K562 (cell line): Measurements from ENCODE around the gene PHF3. TPM values are rescaled to one million over a fixed set of nuclear protein-coding genes. Genes with fewer than 3 reads are reported as not detected.

Source experiments
- ARNT ChIP-seq, 2 experiments: fragments of 450-650 bp; IDR thresholded peaks; 2 replicates each; pipeline ENCODE4 v1.6.1; 2016; ENCODE audit warnings: mild to moderate bottlenecking in 1 of 2
- DMBX1 ChIP-seq: fragments of 250-450 bp; sonication (Bioruptor Pico); IDR thresholded peaks from 2 replicates; pipeline ENCODE4 v1.8.0; 2022; ENCODE audit warnings: inconsistent platforms, mild to moderate bottlenecking, moderate library complexity, borderline replicate concordance
- E2F1 ChIP-seq: sonication (generic); formaldehyde crosslinking; IDR thresholded peaks from 2 replicates; pipeline ENCODE4 v1.8.1; 2023; ENCODE audit warnings: mild to moderate bottlenecking, missing genetic modification reagents, moderate library complexity
- HCFC1 ChIP-seq: IDR thresholded peaks from 2 replicates; pipeline ENCODE4 v1.6.1; 2012; ENCODE audit warnings: low read depth, low read length, improper control_type of control experiment
- HDAC8 ChIP-seq: fragments of 450-650 bp; IDR thresholded peaks from 2 replicates; pipeline ENCODE4 v1.6.1; 2016; ENCODE audit warnings: mild to moderate bottlenecking, missing genetic modification characterization, moderate library complexity, missing compliant biosample characterization
- HNRNPL ChIP-seq: fragments of 200-400 bp; formaldehyde crosslinking; IDR thresholded peaks from 2 replicates; pipeline ENCODE4 v1.6.1; 2017; ENCODE audit warnings: low read depth, mild to moderate bottlenecking, low read length
- MAZ ChIP-seq, 2 experiments: fragments of 450-650 bp in 1 of 2; sonication (generic) in 1 of 2; formaldehyde crosslinking; IDR thresholded peaks in 1 of 2; conservative IDR thresholded peaks in 1 of 2; 2 replicates each; pipeline versions ENCODE4 v1.4.0 to v1.5.0; 2020; ENCODE audit warnings: mild to moderate bottlenecking in 1 of 2, missing genetic modification reagents in 1 of 2
- NCOA6 ChIP-seq: fragments of 450-650 bp; IDR thresholded peaks from 2 replicates; pipeline ENCODE4 v1.6.1; 2017; ENCODE audit warnings: mild to moderate bottlenecking
- SMARCE1 ChIP-seq: fragments of 450-650 bp; IDR thresholded peaks from 2 replicates; pipeline ENCODE4 v1.7.1; 2016; ENCODE audit warnings: mild to moderate bottlenecking
- SNRNP70 ChIP-seq: fragments of 200-400 bp; formaldehyde crosslinking; optimal IDR thresholded peaks from 2 replicates; pipeline ENCODE3; 2017; ENCODE audit warnings: low read depth, low read length
- SPI1 ChIP-seq: IDR thresholded peaks from 2 replicates; pipeline ENCODE4 v1.6.1; 2011; ENCODE audit warnings: low read depth, low read length, control low read depth, borderline replicate concordance
- WHSC1 ChIP-seq: IDR thresholded peaks from one replicate; pipeline ENCODE4 v1.6.1; 2012; ENCODE audit warnings: low read length, control low read depth, inconsistent platforms
- ZBTB33 ChIP-seq: sonication (generic); formaldehyde crosslinking; IDR thresholded peaks from 2 replicates; pipeline ENCODE4 v1.8.1; 2023; ENCODE audit warnings: mild to moderate bottlenecking, missing genetic modification reagents
- ZFP1 ChIP-seq: fragments of 450-650 bp; formaldehyde crosslinking; IDR thresholded peaks from 2 replicates; pipeline ENCODE4 v1.4.0; 2020; ENCODE audit warnings: mild to moderate bottlenecking, mixed read lengths
- ZKSCAN1 ChIP-seq: fragments of 150-350 bp; IDR thresholded peaks from 2 replicates; pipeline ENCODE4 v1.6.1; 2016; ENCODE audit warnings: low read depth, low read length
- ZNF143 ChIP-seq: sonication (generic); formaldehyde crosslinking; IDR thresholded peaks from 2 replicates; pipeline ENCODE4 v1.9.0; 2022; ENCODE audit warnings: mild to moderate bottlenecking, missing genetic modification reagents
- ZNF23 ChIP-seq: fragments of 250-450 bp; sonication (Bioruptor Pico); IDR thresholded peaks from 2 replicates; pipeline ENCODE4 v1.4.0; 2020; ENCODE audit warnings: mild to moderate bottlenecking
- ZNF511 ChIP-seq: sonication (generic); formaldehyde crosslinking; IDR thresholded peaks from 2 replicates; pipeline ENCODE4 v1.8.0; 2022; ENCODE audit warnings: mild to moderate bottlenecking, missing genetic modification reagents
- polyA plus RNA-seq, 8 experiments: library from polyadenylated mRNA; depleted of rRNA in 4 of 8; stranded (reverse) in 5 of 8; unstranded in 3 of 8; fragments of >200 nt; fragmentation: Nextera tagmentation in 2 of 8; fragmentation: Illumina TruSeq in 1 of 8; extraction: Ambion mirVana in 2 of 8; extraction: Trizol in 1 of 8; gene quantifications; 2 replicates each; pipeline versions ENCODE4 v1.2.1 to v1.2.3, GENCODE V29; 2011 to 2014; ENCODE audit warnings: inconsistent platforms in 1 of 8, missing spikeins in 1 of 8
- total RNA-seq, 7 experiments: library from RNA; depleted of rRNA in 6 of 7; stranded (reverse); fragments of >200 nt in 6 of 7; fragmentation: Illumina TruSeq in 2 of 7; extraction: Trizol in 2 of 7; gene quantifications; 2 replicates each; pipeline versions ENCODE4 v1.2.1 to v1.2.3, GENCODE V29; 2011 to 2021; ENCODE audit warnings: low replicate concordance in 1 of 7
- TF ChIP-seq, protein P1 (sequence below): fragments of 250-450 bp; sonication (Bioruptor Pico); IDR thresholded peaks from 2 replicates; pipeline ENCODE4 v1.9.0; 2021; ENCODE audit warnings: mild to moderate bottlenecking, inconsistent platforms
- TF ChIP-seq, protein P2 (sequence below): fragments of 450-650 bp; IDR thresholded peaks from 2 replicates; pipeline ENCODE4 v1.6.1; 2018; ENCODE audit warnings: mild to moderate bottlenecking, low read depth; ENCODE audit not compliant: partially characterized antibody

Gene PHF3
- total and polyA plus RNA-seq, 9 of the 15 experiments (the other 6 are each of a cell fraction or from before 2014, with no cell fraction given), result 8.1 to 51.2 (median 30.9) TPM

DNA sequence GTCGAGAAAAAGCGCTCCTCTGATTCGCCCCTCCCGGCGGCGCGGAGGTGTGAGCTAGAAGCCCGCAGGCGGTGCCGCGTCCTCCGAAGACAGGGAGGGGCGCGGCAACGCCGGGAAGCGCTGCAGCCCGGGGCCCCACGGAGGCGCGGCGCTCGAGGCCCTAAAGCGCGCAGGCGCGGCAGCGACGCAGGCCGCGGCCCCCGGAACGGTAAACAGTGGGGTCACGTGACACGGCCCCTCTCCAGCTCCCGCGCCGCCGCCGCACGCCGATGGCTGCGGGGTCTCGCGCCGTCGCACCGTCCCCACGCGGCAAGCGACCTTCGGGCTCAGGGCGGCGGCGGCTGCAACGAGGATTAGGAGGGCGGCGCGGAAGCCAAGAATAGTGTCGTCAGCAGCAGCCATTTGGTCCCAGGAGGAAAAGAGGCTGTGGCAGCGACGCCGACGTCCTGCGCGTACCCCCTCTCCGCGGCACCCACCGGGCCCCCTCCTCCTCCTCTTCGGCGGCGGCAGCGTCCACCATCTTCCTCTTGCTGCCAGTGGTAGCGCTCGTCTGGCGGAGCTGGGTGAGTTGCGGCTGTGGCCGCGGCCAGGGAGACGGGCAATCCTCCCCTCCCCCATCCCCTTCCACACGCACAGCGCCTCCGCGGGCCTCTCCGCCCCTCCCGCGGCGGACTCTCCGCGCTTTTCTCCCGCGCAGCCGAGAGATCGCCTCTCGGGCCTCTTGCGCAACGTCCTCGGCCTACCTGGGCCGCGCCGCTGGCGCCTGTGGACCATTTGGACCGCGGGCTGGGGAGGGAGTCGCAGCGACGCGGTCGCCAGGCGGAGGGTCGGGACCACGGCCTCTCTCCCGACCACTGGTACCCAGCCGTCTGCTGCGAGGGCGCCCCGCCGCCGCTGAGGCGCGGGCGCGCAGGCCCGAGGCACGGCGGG, at the start of gene PHF3 (continued):
- TF ChIP-seq ZNF511 (CRISPR knock-in tag) (peak; percentile 79; the same call in 1 of the 2 replicates), HDAC8 (no peak), ZBTB33 (CRISPR knock-in tag) (peak; percentile 49; the same call in 1 of the 2 replicates), ZFP1 (CRISPR knock-in tag) (no peak), HCFC1 (peak; percentile 37), SNRNP70 (no peak), WHSC1 (no peak), ZNF143 (CRISPR knock-in tag) (no peak), E2F1 (CRISPR knock-in tag) (peak; percentile 54; the same call in 1 of the 2 replicates), SMARCE1 (no peak), ZNF23 (CRISPR knock-in tag) (no peak), HNRNPL (peak; percentile 30; the same call in 1 of the 2 replicates), DMBX1 (CRISPR knock-in tag) (no peak), NCOA6 (peak; percentile 48; the same call in 1 of the 2 replicates), ARNT (IDR thresholded peaks at IDR 0.05) (no peak), SPI1 (no peak), ZKSCAN1 (no peak), MAZ (CRISPR knock-in tag; conservative IDR thresholded peaks at IDR 0.05 in 1 of 2, IDR thresholded peaks at IDR 0.05 in 1 of 2) (peak; percentile 92 to 95)
- TF ChIP-seq, protein P1, sequence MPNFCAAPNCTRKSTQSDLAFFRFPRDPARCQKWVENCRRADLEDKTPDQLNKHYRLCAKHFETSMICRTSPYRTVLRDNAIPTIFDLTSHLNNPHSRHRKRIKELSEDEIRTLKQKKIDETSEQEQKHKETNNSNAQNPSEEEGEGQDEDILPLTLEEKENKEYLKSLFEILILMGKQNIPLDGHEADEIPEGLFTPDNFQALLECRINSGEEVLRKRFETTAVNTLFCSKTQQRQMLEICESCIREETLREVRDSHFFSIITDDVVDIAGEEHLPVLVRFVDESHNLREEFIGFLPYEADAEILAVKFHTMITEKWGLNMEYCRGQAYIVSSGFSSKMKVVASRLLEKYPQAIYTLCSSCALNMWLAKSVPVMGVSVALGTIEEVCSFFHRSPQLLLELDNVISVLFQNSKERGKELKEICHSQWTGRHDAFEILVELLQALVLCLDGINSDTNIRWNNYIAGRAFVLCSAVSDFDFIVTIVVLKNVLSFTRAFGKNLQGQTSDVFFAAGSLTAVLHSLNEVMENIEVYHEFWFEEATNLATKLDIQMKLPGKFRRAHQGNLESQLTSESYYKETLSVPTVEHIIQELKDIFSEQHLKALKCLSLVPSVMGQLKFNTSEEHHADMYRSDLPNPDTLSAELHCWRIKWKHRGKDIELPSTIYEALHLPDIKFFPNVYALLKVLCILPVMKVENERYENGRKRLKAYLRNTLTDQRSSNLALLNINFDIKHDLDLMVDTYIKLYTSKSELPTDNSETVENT (CRISPR knock-in tag), result peak; percentile 4; the same call in 1 of the 2 replicates
- TF ChIP-seq, protein P2, sequence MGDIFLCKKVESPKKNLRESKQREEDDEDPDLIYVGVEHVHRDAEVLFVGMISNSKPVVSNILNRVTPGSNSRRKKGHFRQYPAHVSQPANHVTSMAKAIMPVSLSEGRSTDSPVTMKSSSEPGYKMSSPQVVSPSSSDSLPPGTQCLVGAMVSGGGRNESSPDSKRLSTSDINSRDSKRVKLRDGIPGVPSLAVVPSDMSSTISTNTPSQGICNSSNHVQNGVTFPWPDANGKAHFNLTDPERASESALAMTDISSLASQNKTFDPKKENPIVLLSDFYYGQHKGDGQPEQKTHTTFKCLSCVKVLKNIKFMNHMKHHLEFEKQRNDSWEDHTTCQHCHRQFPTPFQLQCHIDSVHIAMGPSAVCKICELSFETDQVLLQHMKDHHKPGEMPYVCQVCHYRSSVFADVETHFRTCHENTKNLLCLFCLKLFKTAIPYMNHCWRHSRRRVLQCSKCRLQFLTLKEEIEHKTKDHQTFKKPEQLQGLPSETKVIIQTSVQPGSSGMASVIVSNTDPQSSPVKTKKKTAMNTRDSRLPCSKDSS, result no peak
